PFSK-1 (cell line): Measurements from ENCODE around the gene ATP7B.

Source experiments
- POLR2AphosphoS5 ChIP-seq: IDR thresholded peaks from 2 replicates; pipeline ENCODE4 v1.6.1; 2012; ENCODE audit warnings: low read depth, mild to moderate bottlenecking, control low read depth, low read length, moderate library complexity
- SIN3A ChIP-seq: IDR thresholded peaks from 2 replicates; pipeline ENCODE4 v1.6.1; 2012; ENCODE audit warnings: mild to moderate bottlenecking, low read length, moderate library complexity, borderline replicate concordance; ENCODE audit not compliant: insufficient read depth
- TAF1 ChIP-seq: IDR thresholded peaks from 2 replicates; pipeline ENCODE4 v1.6.1; 2012; ENCODE audit warnings: low read length, control low read depth, borderline replicate concordance; ENCODE audit not compliant: insufficient read depth
- TF ChIP-seq, protein P1 (sequence below), 2 experiments: IDR thresholded peaks; 2 replicates each; pipeline versions ENCODE4 v1.6.1 to v1.8.0; 2011 to 2012; ENCODE audit warnings: low read depth in 2 of 2, low read length in 2 of 2, control low read depth in 1 of 2, inconsistent platforms in 1 of 2, mild to moderate bottlenecking in 1 of 2, moderate library complexity in 1 of 2; ENCODE audit not compliant: insufficient read depth in 1 of 2

DNA sequence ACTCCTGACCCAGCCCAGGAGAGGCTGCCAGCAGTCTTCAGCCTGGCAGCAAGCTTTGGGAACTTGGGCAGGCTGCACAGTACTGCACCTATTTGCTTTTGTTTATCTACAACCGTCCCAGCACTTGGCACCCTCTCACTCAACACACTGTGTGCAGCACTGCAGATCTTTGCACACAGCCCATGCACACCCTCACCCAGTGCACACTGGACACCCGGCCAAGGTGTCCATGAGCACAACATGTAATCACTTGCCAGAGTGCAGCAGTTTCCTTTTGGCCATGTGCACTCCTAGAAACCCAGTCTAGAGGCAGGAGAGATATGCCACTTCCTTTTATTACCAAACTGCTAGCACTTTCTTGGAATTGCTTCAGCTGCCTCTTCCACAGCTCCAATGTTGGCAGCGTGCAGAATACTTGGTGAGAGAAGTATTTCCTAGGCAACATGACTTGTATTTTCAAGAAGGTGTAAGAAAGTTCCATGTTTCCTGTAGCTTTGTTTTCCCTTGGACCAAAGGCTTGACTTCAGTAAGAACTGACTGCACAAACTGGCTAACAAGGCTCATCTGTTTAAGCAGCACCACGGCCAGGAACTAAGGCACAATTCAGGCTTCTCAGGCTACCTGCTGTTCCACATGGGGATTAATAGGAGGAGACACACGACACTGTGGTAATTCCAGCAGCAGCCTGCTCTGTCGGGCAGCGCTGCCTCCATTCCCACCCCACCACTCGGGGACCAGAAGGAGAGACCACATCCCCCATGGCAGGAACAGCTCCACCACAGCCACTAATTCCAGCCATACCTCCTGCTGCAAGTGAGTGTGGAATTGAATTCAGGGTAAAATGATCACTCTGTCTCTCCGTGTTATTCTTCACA lies 15.3 kb downstream of the ATP7B start:
- TF ChIP-seq TAF1 (no peak), POLR2AphosphoS5 (no peak), SIN3A (no peak)
- TF ChIP-seq, protein P1, sequence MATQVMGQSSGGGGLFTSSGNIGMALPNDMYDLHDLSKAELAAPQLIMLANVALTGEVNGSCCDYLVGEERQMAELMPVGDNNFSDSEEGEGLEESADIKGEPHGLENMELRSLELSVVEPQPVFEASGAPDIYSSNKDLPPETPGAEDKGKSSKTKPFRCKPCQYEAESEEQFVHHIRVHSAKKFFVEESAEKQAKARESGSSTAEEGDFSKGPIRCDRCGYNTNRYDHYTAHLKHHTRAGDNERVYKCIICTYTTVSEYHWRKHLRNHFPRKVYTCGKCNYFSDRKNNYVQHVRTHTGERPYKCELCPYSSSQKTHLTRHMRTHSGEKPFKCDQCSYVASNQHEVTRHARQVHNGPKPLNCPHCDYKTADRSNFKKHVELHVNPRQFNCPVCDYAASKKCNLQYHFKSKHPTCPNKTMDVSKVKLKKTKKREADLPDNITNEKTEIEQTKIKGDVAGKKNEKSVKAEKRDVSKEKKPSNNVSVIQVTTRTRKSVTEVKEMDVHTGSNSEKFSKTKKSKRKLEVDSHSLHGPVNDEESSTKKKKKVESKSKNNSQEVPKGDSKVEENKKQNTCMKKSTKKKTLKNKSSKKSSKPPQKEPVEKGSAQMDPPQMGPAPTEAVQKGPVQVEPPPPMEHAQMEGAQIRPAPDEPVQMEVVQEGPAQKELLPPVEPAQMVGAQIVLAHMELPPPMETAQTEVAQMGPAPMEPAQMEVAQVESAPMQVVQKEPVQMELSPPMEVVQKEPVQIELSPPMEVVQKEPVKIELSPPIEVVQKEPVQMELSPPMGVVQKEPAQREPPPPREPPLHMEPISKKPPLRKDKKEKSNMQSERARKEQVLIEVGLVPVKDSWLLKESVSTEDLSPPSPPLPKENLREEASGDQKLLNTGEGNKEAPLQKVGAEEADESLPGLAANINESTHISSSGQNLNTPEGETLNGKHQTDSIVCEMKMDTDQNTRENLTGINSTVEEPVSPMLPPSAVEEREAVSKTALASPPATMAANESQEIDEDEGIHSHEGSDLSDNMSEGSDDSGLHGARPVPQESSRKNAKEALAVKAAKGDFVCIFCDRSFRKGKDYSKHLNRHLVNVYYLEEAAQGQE (IDR thresholded peaks at IDR 0.05; ENCODE audit: insufficient read depth in 1 of 2, low read depth in 2 of 2, low read length in 2 of 2) = no peak
